Suprapubic skin (tissue), 4 donors: ENCODE measurements around the gene ADGRF3. TPM values are rescaled to one million over a fixed set of nuclear protein-coding genes. Genes with fewer than 3 reads are reported as not detected.
A peak's percentile ranks its signal among the peaks of the same experiment; 100 is the strongest.

Source experiments
- DNase-seq, 2 donors: peaks; one replicate each; pipeline ENCODE4 v3.0.0-alpha.2; 2019; ENCODE audit warnings: low spot score in 2 of 2
- H3K27ac ChIP-seq: fragments of 200-600 bp; sonication (generic); one replicate; pipeline ENCODE4 v1.5.1; 2019
- H3K27me3 ChIP-seq: fragments of 200-600 bp; sonication (generic); one replicate; pipeline ENCODE4 v1.5.1; 2019
- H3K36me3 ChIP-seq: fragments of 200-600 bp; sonication (generic); one replicate; pipeline ENCODE4 v1.5.1; 2019
- H3K4me1 ChIP-seq: fragments of 200-600 bp; sonication (generic); one replicate; pipeline ENCODE4 v1.5.1; 2019
- H3K4me3 ChIP-seq: fragments of 200-600 bp; sonication (generic); one replicate; pipeline ENCODE4 v1.5.1; 2019; ENCODE audit warnings: mild to moderate bottlenecking
- H3K9me3 ChIP-seq: fragments of 200-600 bp; sonication (generic); one replicate; pipeline ENCODE4 v1.5.1; 2019
- CTCF ChIP-seq, 2 donors: fragments of 200-600 bp in 1 of 2; fragments of 450-650 bp in 1 of 2; sonication (generic) in 1 of 2; IDR thresholded peaks; one replicate each; pipeline ENCODE4 v1.5.1; 2016 to 2019; ENCODE audit warnings: antibody characterized with exemption in 2 of 2, mild to moderate bottlenecking in 1 of 2, moderate library complexity in 1 of 2
- EP300 ChIP-seq: sonication (generic); formaldehyde crosslinking; IDR thresholded peaks from one replicate; pipeline ENCODE4 v1.6.1; 2017; ENCODE audit warnings: antibody characterized with exemption
- POLR2A ChIP-seq, 2 donors: fragments of 450-650 bp; IDR thresholded peaks; one replicate each; pipeline ENCODE4 v1.6.1; 2017; ENCODE audit warnings: antibody characterized with exemption in 2 of 2, mild to moderate bottlenecking in 2 of 2, moderate library complexity in 2 of 2
- POLR2AphosphoS5 ChIP-seq, 3 donors: sonication (generic); formaldehyde crosslinking; IDR thresholded peaks; one replicate each; pipeline ENCODE4 v1.6.1; 2017; ENCODE audit warnings: antibody characterized with exemption in 3 of 3
- WGBS: methylation state at CpG from one replicate; pipeline ENCODE4 v1.1.5; 2018; 5-methylcytosine and 5-hydroxymethylcytosine counted together
- total RNA-seq, 4 donors: library from RNA; depleted of rRNA; stranded (reverse); fragments of >200 nt; gene quantifications; one replicate each; pipeline ENCODE4 v1.1.0, GENCODE V29; 2016

ADGRF3 gene
- total RNA-seq, 4 donors from 2014 or later, result 0.19 to 0.48 (median 0.21) TPM; not detected in 1

GRCh38 chr2:26302846-26303245, 43.7 kb downstream of the ADGRF3 start:
- Histone ChIP-seq H3K27ac (no peak overlapping the region), H3K36me3 (no peaks in the 10 kb centered on the region), H3K27me3 (no peaks in the 10 kb centered on the region), H3K9me3 (no peaks in the 10 kb centered on the region), H3K4me1 (peaks cover 52% of the 10 kb centered on the region), H3K4me3 (no peak overlapping the region)
- no peak for DNase-seq
- WGBS, result 45% methylated on average over 6 of the region's 6 CpGs
- no peak for TF ChIP-seq POLR2AphosphoS5 (IDR thresholded peaks at IDR 0.05)
- TF ChIP-seq POLR2A (IDR thresholded peaks at IDR 0.05), result no peak
- TF ChIP-seq CTCF (IDR thresholded peaks at IDR 0.05), result no peak
- no peak for TF ChIP-seq EP300

DNA sequence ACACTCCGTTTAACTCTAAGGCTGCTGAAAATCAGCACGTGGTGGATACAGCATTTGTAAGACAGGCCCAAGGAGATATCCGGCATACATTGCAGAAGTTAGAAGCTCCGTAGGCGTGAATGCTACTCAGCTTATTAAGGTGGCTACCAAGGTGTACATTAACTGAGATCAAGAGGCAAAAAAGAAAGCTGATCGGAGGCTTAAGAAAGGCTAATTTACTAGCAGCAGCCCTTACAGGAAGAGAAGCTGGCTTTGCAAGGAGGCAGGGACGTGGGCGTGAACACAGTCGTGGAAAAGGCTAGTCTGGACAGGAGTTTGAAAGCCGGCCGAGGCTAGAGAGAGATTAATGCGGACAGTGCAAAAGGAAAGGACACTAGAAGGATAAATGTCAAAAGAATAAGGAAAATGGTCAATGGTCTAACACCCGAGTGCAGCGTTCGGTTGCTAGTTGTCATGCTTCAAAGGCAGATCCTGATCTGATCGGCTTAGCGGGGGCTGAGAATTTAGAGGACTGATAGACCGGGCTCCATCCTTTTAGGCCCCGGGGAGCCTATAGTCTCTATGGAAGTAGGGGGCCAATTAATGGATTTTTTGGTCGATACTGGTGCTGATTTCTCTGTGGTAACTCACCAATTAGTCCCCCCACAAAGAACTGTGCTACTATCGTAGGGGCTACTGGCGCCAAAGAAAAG, 46.2 kb downstream of the ADGRF3 start:
- Histone ChIP-seq H3K4me1 (peaks cover 51% of the 10 kb centered on the region), H3K27ac (peak overlapping the region; percentile 87), H3K36me3 (no peaks in the 10 kb centered on the region), H3K9me3 (no peaks in the 10 kb centered on the region), H3K4me3 (peak overlapping the region; percentile 66), H3K27me3 (no peaks in the 10 kb centered on the region)
- DNase-seq, result no peak
- TF ChIP-seq EP300 (no peak), CTCF (IDR thresholded peaks at IDR 0.05) (no peak), POLR2A (IDR thresholded peaks at IDR 0.05) (no peak), POLR2AphosphoS5 (IDR thresholded peaks at IDR 0.05) (no peak)
- WGBS, result 32% methylated on average over 22 of the region's 22 CpGs

- no peaks in the 10 kb centered on the region for H3K9me3 ChIP-seq
- TF ChIP-seq EP300 (no peak), POLR2A (IDR thresholded peaks at IDR 0.05) (no peak), POLR2AphosphoS5 (IDR thresholded peaks at IDR 0.05) (no peak), CTCF (IDR thresholded peaks at IDR 0.05) (no peak)
- H3K27ac ChIP-seq, result peak overlapping the region; percentile 87
- H3K27me3 ChIP-seq, result no peaks in the 10 kb centered on the region
- no peaks in the 10 kb centered on the region for H3K36me3 ChIP-seq
- WGBS, result 1% methylated on average over 9 of the region's 9 CpGs
- DNase-seq, result no peak
- H3K4me1 ChIP-seq, result peaks cover 49% of the 10 kb centered on the region
- H3K4me3 ChIP-seq, result peak overlapping the region; percentile 66
Measured at GRCh38 chr2:26299471-26300101, 47.0 kb downstream of the ADGRF3 start.

DNA sequence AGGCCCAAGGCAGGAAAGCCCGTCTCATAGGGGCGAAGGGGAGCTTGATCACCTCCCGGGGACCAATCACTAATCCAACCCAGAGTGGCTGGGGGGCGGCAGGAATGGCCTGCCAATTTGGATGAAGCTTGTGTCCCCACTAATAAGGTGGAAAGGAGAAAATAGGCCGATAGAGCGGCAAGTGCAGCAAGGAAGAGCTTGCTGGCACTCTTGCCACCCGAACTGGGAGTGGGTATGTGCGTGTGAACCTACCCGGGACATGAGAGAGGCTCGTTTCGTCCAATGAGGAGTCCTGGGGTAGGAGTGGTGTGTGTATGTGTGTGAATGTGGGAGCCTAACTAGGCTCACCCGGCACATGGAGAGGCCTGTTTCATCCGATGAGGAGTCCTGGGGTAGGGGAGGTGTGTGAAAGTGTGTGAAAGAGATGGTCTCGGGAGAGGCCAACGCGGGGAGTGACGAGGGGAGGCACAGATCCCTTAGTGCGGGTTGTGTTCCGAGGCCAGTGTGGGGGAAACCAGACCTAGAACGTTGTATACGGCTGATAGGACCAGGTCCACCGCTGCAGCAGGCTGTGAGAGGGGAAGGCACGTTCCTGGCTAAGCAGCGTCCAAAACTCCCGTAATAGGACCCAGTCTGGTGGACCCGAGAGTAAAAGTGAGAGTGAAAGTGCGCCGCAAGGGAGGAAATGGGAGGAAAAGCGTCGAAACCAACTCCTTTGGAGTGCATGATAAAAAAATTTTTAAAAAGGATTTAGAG, 47.8 kb downstream of the ADGRF3 start:
- 2% methylated on average over 30 of the region's 30 CpGs for WGBS
- H3K4me1 ChIP-seq, result peaks cover 49% of the 10 kb centered on the region

DNA sequence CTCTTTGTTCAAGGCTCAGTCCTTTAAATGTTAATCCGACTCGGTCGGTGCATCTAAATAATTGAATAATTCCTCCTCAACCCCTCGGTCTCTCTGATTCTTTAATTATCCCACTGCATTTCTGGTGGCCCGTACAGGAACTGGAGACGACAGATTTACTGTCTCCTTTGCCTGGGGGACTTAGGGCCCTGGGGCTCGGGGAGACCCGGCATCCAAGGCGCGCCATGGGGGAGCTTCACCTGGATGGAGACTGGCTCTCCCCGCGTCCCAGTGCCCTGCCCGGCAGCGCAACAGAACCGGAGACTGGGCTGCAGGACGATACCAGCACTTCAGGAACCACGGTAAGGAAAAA, 48.3 kb downstream of the ADGRF3 start:
- Histone ChIP-seq H3K4me3 (peak overlapping the region; percentile 66), H3K36me3 (no peaks in the 10 kb centered on the region), H3K9me3 (no peaks in the 10 kb centered on the region), H3K27me3 (no peaks in the 10 kb centered on the region), H3K4me1 (peaks cover 49% of the 10 kb centered on the region), H3K27ac (peak overlapping the region; percentile 87)
- 21% methylated on average over 14 of the region's 17 CpGs for WGBS
- TF ChIP-seq POLR2AphosphoS5 (IDR thresholded peaks at IDR 0.05), result no peak
- no peak for TF ChIP-seq CTCF (IDR thresholded peaks at IDR 0.05)
- TF ChIP-seq EP300, result no peak
- no peak for TF ChIP-seq POLR2A (IDR thresholded peaks at IDR 0.05)
- no peak for DNase-seq

More for the DNA sequence above, 47.8 kb downstream of the ADGRF3 start:
- Histone ChIP-seq H3K27ac (peak overlapping the region; percentile 87), H3K36me3 (no peaks in the 10 kb centered on the region), H3K4me3 (peak overlapping the region; percentile 66), H3K27me3 (no peaks in the 10 kb centered on the region), H3K9me3 (no peaks in the 10 kb centered on the region)
- DNase-seq, result no peak
- TF ChIP-seq POLR2AphosphoS5 (IDR thresholded peaks at IDR 0.05) (no peak), POLR2A (IDR thresholded peaks at IDR 0.05) (no peak)
